ENCODE data around the gene QPCT.
"Not testable (repeated sequence)": the region's sequence is repeated elsewhere in the genome, so short reads cannot be mapped to it uniquely, and the experiment has no call there.

The QPCT gene

GRCh38 chr2:37344453-37345361 lies at the start of gene QPCT:
TSS of gene QPCT (plus strand) at chr2:37344630. CDS start at chr2:37344732, 102 bp downstream.
- no peak for FAIRE-seq

- FAIRE-seq = not testable (repeated sequence)
Measured at GRCh38 chr2:37294858-37295257, 49.6 kb upstream of the QPCT start.

- no peak for FAIRE-seq
Measured at GRCh38 chr2:37295469-37296073, 48.9 kb upstream of the QPCT start.

- FAIRE-seq = no peak
Measured at GRCh38 chr2:37297632-37298031, 46.8 kb upstream of the QPCT start.

GRCh38 chr2:37300146-37300545 lies 44.3 kb upstream of the QPCT start:
- FAIRE-seq = no peak

GRCh38 chr2:37300578-37300977 lies 43.9 kb upstream of the QPCT start:
- FAIRE-seq = no peak

GRCh38 chr2:37301408-37301807 lies 43.0 kb upstream of the QPCT start:
- FAIRE-seq = no peak

- no peak for FAIRE-seq
Measured at GRCh38 chr2:37302701-37303252, 41.7 kb upstream of the QPCT start.

- no peak for FAIRE-seq
Measured at GRCh38 chr2:37306024-37306423, 38.4 kb upstream of the QPCT start.

GRCh38 chr2:37307500-37307899 lies 36.9 kb upstream of the QPCT start:
- FAIRE-seq = no peak

- FAIRE-seq = no peak
Measured at GRCh38 chr2:37315364-37315763, 29.1 kb upstream of the QPCT start.

GRCh38 chr2:37316181-37316580 lies 28.2 kb upstream of the QPCT start:
- FAIRE-seq = no peak

GRCh38 chr2:37317746-37318145 lies 26.7 kb upstream of the QPCT start:
- FAIRE-seq = no peak

- no peak for FAIRE-seq
Measured at GRCh38 chr2:37318401-37318800, 26.0 kb upstream of the QPCT start.

GRCh38 chr2:37319754-37320609 lies 24.4 kb upstream of the QPCT start:
- no peak for FAIRE-seq

- no peak for FAIRE-seq
Measured at GRCh38 chr2:37321029-37321682, 23.3 kb upstream of the QPCT start.

- FAIRE-seq = no peak
Measured at GRCh38 chr2:37322368-37322767, 22.1 kb upstream of the QPCT start.

GRCh38 chr2:37323176-37323780 lies 21.2 kb upstream of the QPCT start:
- FAIRE-seq = no peak

GRCh38 chr2:37323781-37324535 lies 20.5 kb upstream of the QPCT start:
- FAIRE-seq = no peak

GRCh38 chr2:37324536-37324785 lies 20.0 kb upstream of the QPCT start:
- FAIRE-seq = no peak

- no peak for FAIRE-seq
Measured at GRCh38 chr2:37324786-37325624, 19.4 kb upstream of the QPCT start, which contains the start of gene PRKD3. TSS of gene PRKD3 (minus strand) at chr2:37324833. CDS start at chr2:37316524, 8,309 bp downstream.
